MM.1S (cell line): Measurements from ENCODE around the gene PKD1.
"Not testable (repeated sequence)": the region's sequence is repeated elsewhere in the genome, so short reads cannot be mapped to it uniquely, and the experiment has no call there.

Experiments
- DNase-seq: peaks from one replicate; pipeline ENCODE4 v3.0.0-alpha.2; 2015
- H2AFZ ChIP-seq: fragments of 300-600 bp; sonication (generic); 2 replicates; pipeline ENCODE4 v1.6.0; 2016; ENCODE audit warnings: antibody characterized with exemption, low read length
- H3F3A ChIP-seq: fragments of 300-600 bp; sonication (generic); 2 replicates; pipeline ENCODE4 v1.6.1; 2016; ENCODE audit warnings: mild to moderate bottlenecking, antibody characterized with exemption, low read length, moderate library complexity, mixed read lengths; ENCODE audit not compliant: insufficient read depth
- H3K27ac ChIP-seq: fragments of 300-600 bp; sonication (generic); 2 replicates; pipeline ENCODE4 v1.5.1; 2016; ENCODE audit warnings: mild to moderate bottlenecking, low read length
- H3K27me3 ChIP-seq: fragments of 300-600 bp; sonication (generic); replicated peaks from 2 replicates; pipeline ENCODE4 v1.6.0; 2016; ENCODE audit warnings: low read length; ENCODE audit not compliant: insufficient read depth
- H3K36me3 ChIP-seq: fragments of 300-600 bp; sonication (generic); replicated peaks from 2 replicates; pipeline ENCODE4 v1.6.1; 2016; ENCODE audit warnings: mild to moderate bottlenecking, low read length, mixed read lengths; ENCODE audit not compliant: insufficient read depth
- H3K4me1 ChIP-seq: fragments of 300-600 bp; sonication (generic); 2 replicates; pipeline ENCODE4 v1.6.1; 2016; ENCODE audit warnings: low read length, mixed read lengths
- H3K4me2 ChIP-seq: fragments of 300-600 bp; sonication (generic); 2 replicates; pipeline ENCODE4 v1.6.0; 2016; ENCODE audit warnings: low read depth, low read length
- H3K4me3 ChIP-seq: fragments of 300-600 bp; sonication (generic); 2 replicates; pipeline ENCODE4 v1.5.1; 2016; ENCODE audit warnings: low read length, mixed read lengths
- H3K79me2 ChIP-seq: fragments of 300-600 bp; sonication (generic); 2 replicates; pipeline ENCODE4 v1.6.1; 2016; ENCODE audit warnings: mixed run types, low read length, mixed read lengths
- H3K9ac ChIP-seq: fragments of 300-600 bp; sonication (generic); 2 replicates; pipeline ENCODE4 v1.6.1; 2016; ENCODE audit warnings: low read length, mixed read lengths
- H3K9me2 ChIP-seq: fragments of 300-600 bp; sonication (generic); replicated peaks from 2 replicates; pipeline ENCODE4 v1.6.1; 2016; ENCODE audit warnings: mild to moderate bottlenecking, low read length, mixed read lengths; ENCODE audit not compliant: insufficient read depth
- H3K9me3 ChIP-seq: fragments of 300-600 bp; sonication (generic); replicated peaks from 2 replicates; pipeline ENCODE4 v1.6.1; 2016; ENCODE audit warnings: mild to moderate bottlenecking, low read length, mixed read lengths; ENCODE audit not compliant: insufficient read depth
- H4K20me1 ChIP-seq: fragments of 300-600 bp; sonication (generic); 2 replicates; pipeline ENCODE4 v1.6.1; 2016; ENCODE audit warnings: mild to moderate bottlenecking, low read length, moderate library complexity, mixed read lengths; ENCODE audit not compliant: insufficient read depth
- CTCF ChIP-seq: fragments of 300-600 bp; sonication (generic); IDR thresholded peaks from 2 replicates; pipeline ENCODE4 v1.5.1; 2016; ENCODE audit warnings: antibody characterized with exemption, low read length, mixed read lengths
- EZH2 ChIP-seq: fragments of 300-600 bp; sonication (generic); optimal IDR thresholded peaks from 2 replicates; pipeline ENCODE3; 2017; ENCODE audit warnings: low read depth, mild to moderate bottlenecking, antibody characterized with exemption, low read length, mixed read lengths
- EZH2phosphoT487 ChIP-seq: fragments of 300-600 bp; sonication (generic); IDR thresholded peaks from 2 replicates; pipeline ENCODE4 v1.6.1; 2018; ENCODE audit warnings: antibody characterized with exemption, low read length

PKD1 gene

GRCh38 chr16:2105291-2105690 lies 30.4 kb downstream of the PKD1 start:
- H3K79me2 ChIP-seq, H3F3A ChIP-seq, H3K27ac ChIP-seq, H4K20me1 ChIP-seq, H3K9me3 ChIP-seq, H3K4me3 ChIP-seq, H2AFZ ChIP-seq, H3K36me3 ChIP-seq, H3K4me1 ChIP-seq, H3K9ac ChIP-seq, DNase-seq, H3K4me2 ChIP-seq, H3K9me2 ChIP-seq, H3K27me3 ChIP-seq: not testable (repeated sequence)

- H3K27me3 ChIP-seq, H3K4me1 ChIP-seq, H3K4me3 ChIP-seq, H2AFZ ChIP-seq, H3K4me2 ChIP-seq, DNase-seq, H3K79me2 ChIP-seq, H3K9me3 ChIP-seq, H3K36me3 ChIP-seq, H3F3A ChIP-seq, H4K20me1 ChIP-seq, H3K9me2 ChIP-seq, H3K9ac ChIP-seq, H3K27ac ChIP-seq: not testable (repeated sequence)
Observed at GRCh38 chr16:2104464-2104863, 31.2 kb downstream of the PKD1 start.

GRCh38 chr16:2102471-2102870 lies 33.2 kb downstream of the PKD1 start:
- H3K36me3 ChIP-seq, result no peaks in the 10 kb centered on the region
- no peaks in the 10 kb centered on the region for H4K20me1 ChIP-seq
- no peak overlapping the region for H2AFZ ChIP-seq
- H3K9me3 ChIP-seq, result no peaks in the 10 kb centered on the region
- H3K9ac ChIP-seq, result no peak overlapping the region
- no peaks in the 10 kb centered on the region for H3K4me1 ChIP-seq
- no peak overlapping the region for H3K4me3 ChIP-seq
- no peak overlapping the region for H3K27ac ChIP-seq
- no peaks in the 10 kb centered on the region for H3K9me2 ChIP-seq
- TF ChIP-seq EZH2 (no peak), EZH2phosphoT487 (no peak), CTCF (no peak)
- H3K4me2 ChIP-seq, result no peak overlapping the region
- no peaks in the 10 kb centered on the region for H3F3A ChIP-seq
- H3K27me3 ChIP-seq, result no peaks in the 10 kb centered on the region
- no peaks in the 10 kb centered on the region for H3K79me2 ChIP-seq
- DNase-seq, result no peak

GRCh38 chr16:2101581-2101980 lies 34.1 kb downstream of the PKD1 start:
- not testable (repeated sequence) for H3K27ac ChIP-seq, H3K9me3 ChIP-seq, H3K9me2 ChIP-seq, H3K4me1 ChIP-seq, H2AFZ ChIP-seq, H3K4me2 ChIP-seq, H3K4me3 ChIP-seq, H3K79me2 ChIP-seq, DNase-seq, H3F3A ChIP-seq, H3K36me3 ChIP-seq, H3K9ac ChIP-seq, H3K27me3 ChIP-seq, H4K20me1 ChIP-seq

- not testable (repeated sequence) for H3K4me3 ChIP-seq, H3K9me2 ChIP-seq, H3K9me3 ChIP-seq, H3K4me2 ChIP-seq, DNase-seq, H2AFZ ChIP-seq, H3K4me1 ChIP-seq, H3K36me3 ChIP-seq, H3K27ac ChIP-seq, H3K9ac ChIP-seq, H4K20me1 ChIP-seq, H3K27me3 ChIP-seq, H3F3A ChIP-seq, H3K79me2 ChIP-seq
Observed at GRCh38 chr16:2097689-2098088, 38.0 kb downstream of the PKD1 start.
